Fibroblast of lung (primary cell): Measurements from ENCODE around the gene C10orf90. TPM values are rescaled to one million over a fixed set of nuclear protein-coding genes. Genes with fewer than 3 reads are reported as not detected.
A peak's percentile ranks its signal among the peaks of the same experiment; 100 is the strongest.
"Not testable (repeated sequence)": the region's sequence is repeated elsewhere in the genome, so short reads cannot be mapped to it uniquely, and the experiment has no call there.

ENCODE experiments used
- DNase-seq, 2 donors: peaks; one replicate each; pipeline versions ENCODE4 v3.0.0 to v3.0.0-alpha.2; 2010; ENCODE audit warnings: low read depth in 2 of 2
- H2AFZ ChIP-seq: 2 replicates; pipeline ENCODE4 v1.5.1; 2012; ENCODE audit warnings: low read length, control low read depth, inconsistent platforms
- H3K27ac ChIP-seq: 2 replicates; pipeline ENCODE4 v1.5.1; 2011; ENCODE audit warnings: low read length, control low read depth; ENCODE audit not compliant: insufficient read depth
- H3K27me3 ChIP-seq: 2 replicates; pipeline ENCODE4 v1.5.1; 2011; ENCODE audit warnings: mild to moderate bottlenecking, low read length; ENCODE audit not compliant: control insufficient read depth, insufficient read depth
- H3K36me3 ChIP-seq: 2 replicates; pipeline ENCODE4 v1.5.1; 2011; ENCODE audit warnings: low read length; ENCODE audit not compliant: control insufficient read depth, insufficient read depth
- H3K4me1 ChIP-seq: 2 replicates; pipeline ENCODE4 v1.5.1; 2011; ENCODE audit warnings: low read length; ENCODE audit not compliant: control insufficient read depth, insufficient read depth; ENCODE audit errors: extremely low read depth
- H3K4me2 ChIP-seq: 2 replicates; pipeline ENCODE4 v1.5.1; 2011; ENCODE audit warnings: low read length, control low read depth; ENCODE audit not compliant: insufficient read depth; ENCODE audit errors: extremely low read depth
- H3K4me3 ChIP-seq, 4 experiments: fragments of 200-600 bp in 1 of 4; sonication (generic) in 1 of 4; replicated peaks in 1 of 4; 2 replicates each; pipeline ENCODE4 v1.5.1; 2011 to 2016; ENCODE audit warnings: low read length in 4 of 4, low read depth in 3 of 4, mild to moderate bottlenecking in 3 of 4, control low read depth in 2 of 4, inconsistent platforms in 1 of 4, mixed read lengths in 1 of 4; ENCODE audit not compliant: insufficient read depth in 1 of 4; ENCODE audit errors: control extremely low read depth in 1 of 4
- H3K79me2 ChIP-seq: 2 replicates; pipeline ENCODE4 v1.5.1; 2012; ENCODE audit warnings: mild to moderate bottlenecking, low read length, inconsistent platforms; ENCODE audit not compliant: control insufficient read depth, insufficient read depth
- H3K9ac ChIP-seq: 2 replicates; pipeline ENCODE4 v1.5.1; 2011; ENCODE audit warnings: mild to moderate bottlenecking, low read length, control low read depth; ENCODE audit not compliant: insufficient read depth
- H3K9me3 ChIP-seq: 2 replicates; pipeline ENCODE4 v1.5.1; 2012; ENCODE audit warnings: low read depth, low read length; ENCODE audit not compliant: control insufficient read depth, insufficient read depth
- H4K20me1 ChIP-seq: 2 replicates; pipeline ENCODE4 v1.5.1; 2011; ENCODE audit warnings: low read length; ENCODE audit not compliant: control insufficient read depth, insufficient read depth; ENCODE audit errors: extremely low read depth
- EZH2 ChIP-seq: IDR thresholded peaks from 2 replicates; pipeline ENCODE4 v1.5.1; 2012; ENCODE audit warnings: low read length, control low read depth, mild to moderate bottlenecking; ENCODE audit errors: missing control alignments
- polyA plus RNA-seq, 2 donors: library from polyadenylated mRNA; depleted of rRNA in 1 of 2; stranded (reverse) in 1 of 2; unstranded in 1 of 2; fragments of >200 nt; gene quantifications; 2 replicates each; pipeline ENCODE4 v1.2.1, GENCODE V29; 2011 to 2012; ENCODE audit warnings: missing spikeins in 1 of 2
- total RNA-seq: library from RNA; depleted of rRNA; stranded (reverse); fragments of >200 nt; gene quantifications from 2 replicates; pipeline ENCODE4 v1.2.1, GENCODE V29; 2014
- TF ChIP-seq, protein P1 (sequence below), 2 donors: IDR thresholded peaks in 1 of 2; conservative IDR thresholded peaks in 1 of 2; 1 replicate in 1 of 2; 2 replicates in 1 of 2; pipeline ENCODE4 v1.5.1; 2011 to 2012; ENCODE audit warnings: low read length in 2 of 2, control low read depth in 1 of 2, inconsistent platforms in 1 of 2, low read depth in 1 of 2, mild to moderate bottlenecking in 1 of 2

The C10orf90 gene
- total and polyA plus RNA-seq, 2 donors (not counting 1 experiment from before 2014, with no cell fraction given), result 0.17 to 0.65 TPM

DNA sequence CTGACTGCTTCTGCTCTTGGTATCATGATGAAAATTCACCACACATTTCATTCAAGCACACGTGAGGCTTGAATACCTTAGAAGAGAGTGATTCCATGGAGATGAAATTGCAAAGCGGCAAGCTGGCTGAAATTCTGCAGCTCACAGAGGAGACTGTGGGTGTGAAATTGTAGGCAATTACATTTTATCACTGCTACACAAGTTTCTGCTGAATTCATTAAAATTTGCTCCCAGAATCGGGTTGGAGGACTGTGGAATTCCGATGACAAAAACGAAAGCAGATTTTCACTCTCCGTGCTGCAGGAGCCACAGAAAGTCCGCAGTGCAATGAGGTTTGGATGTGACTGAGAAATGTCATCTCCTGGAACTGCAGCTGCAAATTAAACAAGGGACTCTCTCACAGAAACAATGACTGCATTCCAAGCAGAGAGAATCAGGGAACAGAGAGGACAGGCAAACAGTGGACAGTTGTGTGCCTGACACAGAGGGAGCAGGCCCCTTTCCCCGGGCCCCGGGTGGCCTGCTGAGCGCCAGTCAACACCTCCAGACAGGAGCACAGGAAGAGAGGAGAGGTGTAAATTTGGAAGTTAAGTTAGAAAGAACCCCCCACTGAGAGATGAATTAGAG lies 109.1 kb downstream of the C10orf90 start:
- Histone ChIP-seq H3K36me3 (no peaks in the 10 kb centered on the region), H3K27me3 (peaks cover 6% of the 10 kb centered on the region), H3K27ac (no peak overlapping the region), H3K9me3 (no peaks in the 10 kb centered on the region), H3K4me1 (no peaks in the 10 kb centered on the region), H3K4me3 (peak overlapping the region; percentile 14 to 42 (median 26)), H3K79me2 (no peaks in the 10 kb centered on the region), H2AFZ (peak overlapping the region; percentile 1), H3K4me2 (peak overlapping the region; percentile 78), H4K20me1 (no peaks in the 10 kb centered on the region), H3K9ac (no peak overlapping the region)
- DNase-seq, result peak in 1 of 2 donors; percentile 31
- TF ChIP-seq, protein P1, sequence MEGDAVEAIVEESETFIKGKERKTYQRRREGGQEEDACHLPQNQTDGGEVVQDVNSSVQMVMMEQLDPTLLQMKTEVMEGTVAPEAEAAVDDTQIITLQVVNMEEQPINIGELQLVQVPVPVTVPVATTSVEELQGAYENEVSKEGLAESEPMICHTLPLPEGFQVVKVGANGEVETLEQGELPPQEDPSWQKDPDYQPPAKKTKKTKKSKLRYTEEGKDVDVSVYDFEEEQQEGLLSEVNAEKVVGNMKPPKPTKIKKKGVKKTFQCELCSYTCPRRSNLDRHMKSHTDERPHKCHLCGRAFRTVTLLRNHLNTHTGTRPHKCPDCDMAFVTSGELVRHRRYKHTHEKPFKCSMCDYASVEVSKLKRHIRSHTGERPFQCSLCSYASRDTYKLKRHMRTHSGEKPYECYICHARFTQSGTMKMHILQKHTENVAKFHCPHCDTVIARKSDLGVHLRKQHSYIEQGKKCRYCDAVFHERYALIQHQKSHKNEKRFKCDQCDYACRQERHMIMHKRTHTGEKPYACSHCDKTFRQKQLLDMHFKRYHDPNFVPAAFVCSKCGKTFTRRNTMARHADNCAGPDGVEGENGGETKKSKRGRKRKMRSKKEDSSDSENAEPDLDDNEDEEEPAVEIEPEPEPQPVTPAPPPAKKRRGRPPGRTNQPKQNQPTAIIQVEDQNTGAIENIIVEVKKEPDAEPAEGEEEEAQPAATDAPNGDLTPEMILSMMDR (conservative IDR thresholded peaks at IDR 0.05 in 1 of 2, IDR thresholded peaks at IDR 0.05 in 1 of 2; ENCODE audit: low read depth in 1 of 2, low read length in 2 of 2), result no peak
- no peak for TF ChIP-seq EZH2

DNA sequence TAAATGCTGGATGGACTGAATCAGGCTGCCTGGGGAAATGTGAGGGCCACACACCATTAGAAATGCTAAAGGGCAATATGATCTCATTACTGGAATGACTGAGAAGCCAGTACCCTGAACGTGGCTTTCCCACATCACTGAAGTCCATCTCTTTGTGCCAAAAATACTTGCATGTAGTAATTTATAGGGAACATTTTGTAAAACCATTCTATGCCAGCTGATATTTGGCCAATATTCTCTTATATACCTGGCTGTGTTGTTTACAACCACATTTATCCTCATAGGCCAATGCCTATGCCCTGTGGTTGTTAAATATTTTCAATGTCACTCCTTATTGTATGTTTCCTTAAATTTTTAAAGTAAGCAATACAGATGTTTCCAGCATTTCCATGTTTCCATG lies 111.6 kb downstream of the C10orf90 start:
- Histone ChIP-seq H3K27me3 (no peaks in the 10 kb centered on the region), H3K9ac (no peak overlapping the region)
- TF ChIP-seq, protein P1 (conservative IDR thresholded peaks at IDR 0.05 in 1 of 2, IDR thresholded peaks at IDR 0.05 in 1 of 2; ENCODE audit: low read depth in 1 of 2, low read length in 2 of 2), result no peak

DNA sequence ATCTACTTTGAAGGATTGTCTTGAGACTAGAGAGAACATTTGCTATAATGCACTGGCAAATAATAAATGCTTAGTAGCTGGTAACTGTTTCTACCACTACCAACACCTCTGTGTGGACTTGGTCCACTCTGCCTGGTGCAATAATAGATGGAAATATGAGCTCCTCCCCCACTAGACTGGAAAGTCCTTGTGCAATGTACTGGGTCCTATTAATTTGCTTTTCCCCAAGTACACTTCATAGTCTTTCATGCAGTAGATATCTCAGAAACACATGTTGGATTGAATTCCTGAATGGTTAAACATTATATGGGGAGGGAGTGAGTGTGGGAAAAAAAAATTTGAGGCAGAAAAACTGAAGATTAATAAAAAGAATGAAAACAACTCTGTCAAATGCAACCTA lies 119.3 kb downstream of the C10orf90 start:
- H3K4me3 ChIP-seq, result no peak overlapping the region
- DNase-seq, result peak in 1 of 2 donors; percentile 32
- H3K79me2 ChIP-seq, result no peaks in the 10 kb centered on the region
- no peaks in the 10 kb centered on the region for H3K27me3 ChIP-seq
- no peak overlapping the region for H3K4me2 ChIP-seq
- no peak for TF ChIP-seq EZH2
- TF ChIP-seq, protein P1 (conservative IDR thresholded peaks at IDR 0.05 in 1 of 2, IDR thresholded peaks at IDR 0.05 in 1 of 2; ENCODE audit: low read depth in 1 of 2, low read length in 2 of 2), result no peak
- no peaks in the 10 kb centered on the region for H3K36me3 ChIP-seq
- H3K9ac ChIP-seq, result no peak overlapping the region
- no peaks in the 10 kb centered on the region for H3K4me1 ChIP-seq
- no peak overlapping the region for H2AFZ ChIP-seq
- no peaks in the 10 kb centered on the region for H4K20me1 ChIP-seq
- H3K27ac ChIP-seq, result no peak overlapping the region
- no peaks in the 10 kb centered on the region for H3K9me3 ChIP-seq

More for the DNA sequence above, 111.6 kb downstream of the C10orf90 start:
- DNase-seq, result no peak
- H3K4me1 ChIP-seq, result no peaks in the 10 kb centered on the region
- H3K36me3 ChIP-seq, result no peaks in the 10 kb centered on the region
- no peak overlapping the region for H3K4me3 ChIP-seq
- H3K27ac ChIP-seq, result no peak overlapping the region
- H3K79me2 ChIP-seq, result no peaks in the 10 kb centered on the region
- no peaks in the 10 kb centered on the region for H4K20me1 ChIP-seq
- H3K4me2 ChIP-seq, result no peak overlapping the region
- H2AFZ ChIP-seq, result no peak overlapping the region
- H3K9me3 ChIP-seq, result no peaks in the 10 kb centered on the region

DNA sequence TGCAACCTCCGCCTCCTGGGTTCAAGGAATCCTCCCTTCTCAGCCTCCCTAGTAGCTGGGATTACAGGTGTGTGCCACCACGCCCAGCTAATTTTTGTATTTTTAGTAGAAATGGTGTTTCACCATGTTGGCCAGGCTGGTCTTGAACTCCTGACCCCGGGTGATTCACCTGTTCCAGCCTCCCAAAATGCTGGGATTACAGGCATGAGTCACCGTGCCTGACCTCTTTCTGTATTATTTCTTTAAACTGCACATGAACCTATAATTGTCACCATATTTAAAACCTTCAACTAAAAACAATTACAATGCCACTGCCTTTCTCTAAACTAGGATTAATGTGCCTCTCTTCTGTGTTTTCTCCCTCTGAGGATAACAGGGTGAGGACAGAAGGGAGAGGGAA lies 119.9 kb downstream of the C10orf90 start:
- H3K27me3 ChIP-seq, H2AFZ ChIP-seq, H3K79me2 ChIP-seq, H3K4me3 ChIP-seq, H3K9me3 ChIP-seq, H3K27ac ChIP-seq, H3K4me2 ChIP-seq, H3K4me1 ChIP-seq, H4K20me1 ChIP-seq, H3K36me3 ChIP-seq, H3K9ac ChIP-seq: not testable (repeated sequence)
- peak in 1 of 2 donors; percentile 25 for DNase-seq
